C4-2B (cell line): ENCODE measurements around the gene AOC1.

Source experiments
- CTCF ChIP-seq: fragments of 450-650 bp; conservative IDR thresholded peaks from 2 replicates; pipeline ENCODE4 v1.5.1; 2017; ENCODE audit warnings: mild to moderate bottlenecking
- ZFX ChIP-seq: fragments of 450-650 bp; IDR thresholded peaks from 2 replicates; pipeline ENCODE4 v1.6.1; 2017

GRCh38 chr7:150860978-150861295 lies 8.6 kb downstream of the AOC1 start:
- TF ChIP-seq CTCF (no peak), ZFX (no peak)
